Hepatic stellate cell (primary cell): ENCODE results near the gene FAM47E.

Experiments used
- DNase-seq: peaks from one replicate; pipeline ENCODE4 v3.0.0; 2011; ENCODE audit warnings: low spot score

FAM47E gene

DNA sequence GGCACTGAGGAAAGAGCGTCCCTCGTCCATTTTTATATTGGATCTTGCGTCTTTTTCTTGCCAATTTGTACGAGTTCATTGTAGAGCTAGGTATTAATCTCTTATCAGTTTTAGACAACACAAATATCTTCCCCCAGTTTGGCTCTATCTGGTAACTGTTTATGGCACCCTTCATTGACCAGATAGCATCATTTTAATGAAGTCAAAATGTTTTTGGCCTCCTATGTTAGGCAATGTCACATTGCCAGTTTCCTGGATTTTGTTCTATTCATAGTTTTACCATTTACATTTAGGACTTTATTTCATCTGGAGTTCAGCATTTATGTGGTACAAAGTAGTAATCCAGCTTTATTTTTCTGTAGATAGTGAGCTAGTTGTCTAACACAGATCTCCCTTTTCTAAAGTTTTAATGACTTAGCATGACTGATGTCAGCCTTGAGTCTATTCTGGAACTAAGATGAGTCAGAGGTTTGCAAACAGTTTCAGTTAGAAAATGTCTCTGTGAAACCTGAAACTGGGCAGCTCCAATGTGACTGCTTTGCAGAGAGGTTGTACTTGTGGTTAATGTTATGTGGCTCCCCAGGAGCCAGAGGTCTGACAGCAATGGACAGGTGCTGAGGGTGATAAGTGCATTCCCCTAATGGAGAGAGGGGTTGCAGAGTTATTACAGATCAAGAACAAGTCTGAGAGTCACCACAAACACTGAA, 49.7 kb downstream of the FAM47E start:
- DNase-seq = peak; percentile 58

DNA sequence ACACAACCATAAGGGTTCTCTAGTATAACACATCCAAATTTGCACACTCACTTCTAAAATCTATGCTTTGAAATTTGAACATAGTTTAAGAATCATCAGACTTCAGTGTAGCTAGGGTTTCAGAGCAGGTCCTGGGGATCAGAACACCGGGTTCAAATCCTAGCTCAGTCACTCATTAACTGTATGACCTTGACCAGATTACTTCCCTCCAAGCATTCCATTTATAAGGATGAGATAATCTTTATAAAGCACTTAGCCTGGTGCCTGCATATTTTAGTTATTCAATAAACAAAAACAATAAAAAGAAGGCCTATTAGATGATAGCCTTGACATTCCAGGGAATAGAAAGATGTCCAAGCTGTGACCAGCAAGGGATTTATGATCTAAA, 50.2 kb downstream of the FAM47E start:
- DNase-seq = no peak

DNA sequence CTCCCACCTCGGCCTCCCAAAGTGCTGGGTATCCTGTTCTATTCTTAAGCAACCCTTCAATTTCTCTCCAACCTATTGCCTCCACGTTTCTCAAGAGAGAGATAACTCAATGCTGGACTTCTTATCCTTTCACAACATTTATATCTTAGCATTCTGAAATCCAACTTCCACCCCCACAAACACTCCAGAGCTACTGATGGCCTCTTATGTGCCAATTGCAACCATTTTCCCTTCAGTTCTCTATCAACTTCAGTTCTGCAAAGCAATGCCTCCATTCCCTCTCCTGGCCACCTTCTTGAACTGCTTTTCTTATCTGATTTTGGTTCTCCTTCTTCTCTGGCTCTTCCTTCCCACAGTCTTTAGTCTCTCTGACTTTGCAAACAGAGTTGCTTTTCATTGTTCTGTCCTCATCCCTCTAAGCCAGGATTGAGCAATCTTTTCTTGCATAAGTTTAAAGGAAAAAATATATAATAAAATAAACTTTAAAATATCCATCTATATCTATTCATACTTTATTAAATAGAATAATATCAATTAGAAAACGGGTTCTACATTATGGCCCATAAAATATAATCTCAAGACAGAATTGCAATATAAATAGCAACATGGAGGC, 51.4 kb downstream of the FAM47E start:
- DNase-seq = no peak

DNA sequence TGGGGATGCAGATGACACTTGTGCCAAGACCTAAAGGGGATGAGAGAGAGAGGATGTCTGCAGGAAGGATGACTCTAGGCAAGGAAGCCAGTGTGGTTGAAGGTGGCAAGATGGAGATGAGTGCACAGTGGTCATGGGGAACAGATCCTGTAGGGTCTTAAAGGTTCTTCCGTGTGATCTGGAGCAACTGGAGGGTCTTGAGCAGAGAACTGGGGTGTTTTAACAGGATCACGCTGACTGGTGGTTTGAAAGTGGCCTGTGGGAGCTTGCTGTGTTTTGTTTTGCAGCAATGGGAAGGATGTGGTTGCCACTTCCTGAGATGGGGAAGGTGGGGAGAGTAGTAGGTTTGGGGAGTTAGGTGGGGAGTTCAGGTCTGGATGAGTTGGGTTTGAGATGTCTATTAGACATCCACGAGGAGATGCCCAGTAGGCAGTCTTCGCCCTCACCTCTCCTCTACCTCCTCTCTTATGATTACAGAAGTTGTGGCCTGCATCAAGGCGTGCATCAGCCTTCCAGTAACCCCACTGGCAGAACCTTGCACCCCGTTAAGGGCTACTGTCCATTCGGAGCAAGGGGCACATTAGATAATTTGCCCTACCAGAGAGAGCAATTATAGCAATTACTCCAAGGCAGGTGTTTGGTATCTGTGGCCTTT, 53.6 kb downstream of the FAM47E start:
- no peak for DNase-seq

DNA sequence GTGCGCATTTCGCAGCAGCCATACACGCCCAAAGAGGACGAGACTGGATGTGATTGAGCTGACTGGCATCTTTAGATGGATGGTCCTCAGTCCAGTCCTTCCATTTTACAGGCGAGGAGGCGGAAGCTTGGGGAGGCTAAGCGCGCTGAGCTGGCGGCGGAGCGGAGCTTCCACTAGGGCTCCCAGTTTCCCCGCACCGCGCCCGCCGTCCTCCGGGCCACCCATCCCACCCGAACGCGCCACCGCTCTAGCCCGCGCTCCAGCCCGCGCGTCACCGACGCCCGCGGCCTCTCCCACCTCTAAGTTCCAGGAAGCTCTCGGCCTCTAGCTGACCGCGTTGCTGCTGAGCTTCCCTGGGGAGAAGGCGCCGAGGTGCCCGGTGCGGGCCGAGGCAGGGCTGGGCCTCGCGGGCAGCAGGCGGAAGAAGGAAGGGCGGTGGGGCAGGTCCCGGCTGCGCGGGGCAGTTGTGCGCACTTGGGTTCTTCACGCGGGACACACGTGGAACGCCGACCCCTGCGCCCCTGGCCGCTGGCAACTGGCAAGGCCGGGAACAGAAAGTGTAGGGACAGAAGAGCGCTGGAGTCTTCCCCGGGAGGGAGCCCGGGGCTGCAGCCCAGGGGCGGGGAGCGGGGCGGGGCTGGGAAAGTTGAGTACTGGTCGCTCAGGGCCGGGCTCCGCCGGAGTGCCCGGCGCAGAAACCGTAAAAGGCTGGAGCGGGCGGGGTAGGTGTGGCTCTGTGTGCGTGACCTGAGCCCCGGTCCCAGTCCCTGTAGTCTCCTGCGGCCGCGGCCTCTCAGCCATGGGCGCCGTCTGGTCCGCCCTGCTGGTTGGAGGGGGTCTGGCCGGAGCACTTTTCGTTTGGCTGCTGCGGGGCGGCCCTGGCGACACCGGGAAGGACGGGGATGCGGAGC, 54.7 kb downstream of the FAM47E start, which contains the start of gene STBD1:
STBD1 (plus strand) TSS at position 763 of the 911 bp plus-strand sequence; CDS start at position 800, 37 bp downstream.
- DNase-seq = peak; percentile 73

DNA sequence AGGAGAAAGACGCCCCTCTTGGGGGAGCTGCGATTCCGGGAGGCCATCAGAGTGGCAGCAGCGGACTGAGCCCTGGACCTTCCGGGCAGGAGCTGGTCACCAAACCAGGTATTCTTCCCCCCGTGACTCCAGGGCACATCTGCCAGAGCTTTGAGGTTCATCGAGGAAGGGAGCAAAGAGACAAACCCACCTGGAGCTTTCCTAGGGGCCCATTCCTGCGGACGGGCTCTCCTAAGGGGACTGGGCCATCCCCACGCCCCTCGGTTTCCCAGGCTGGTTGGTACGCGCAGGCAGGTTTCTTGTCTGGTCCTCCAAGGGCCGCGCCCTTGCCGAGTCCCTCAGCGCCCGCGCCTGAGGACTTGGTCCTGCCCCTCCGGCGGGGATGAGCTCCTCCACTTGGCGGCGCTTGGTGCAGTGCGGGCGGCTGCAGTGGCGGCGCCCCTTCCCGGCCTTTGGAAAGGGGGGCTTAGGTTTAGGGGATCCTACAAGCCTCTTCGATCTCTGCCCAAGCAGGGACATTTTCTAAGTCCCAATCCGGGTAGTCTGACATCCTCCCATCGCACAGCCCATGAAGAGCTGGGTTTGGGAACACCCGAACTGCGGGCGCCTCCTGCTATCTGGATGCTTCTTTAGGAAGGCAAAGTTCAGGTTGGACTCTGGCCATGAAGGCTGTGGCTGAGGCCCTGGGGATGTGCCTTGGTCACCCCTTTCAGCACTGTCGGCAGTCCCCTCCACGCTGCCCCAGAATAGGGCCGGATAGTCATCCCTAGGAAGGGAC, 55.5 kb downstream of the FAM47E start:
- DNase-seq = peak; percentile 72

DNA sequence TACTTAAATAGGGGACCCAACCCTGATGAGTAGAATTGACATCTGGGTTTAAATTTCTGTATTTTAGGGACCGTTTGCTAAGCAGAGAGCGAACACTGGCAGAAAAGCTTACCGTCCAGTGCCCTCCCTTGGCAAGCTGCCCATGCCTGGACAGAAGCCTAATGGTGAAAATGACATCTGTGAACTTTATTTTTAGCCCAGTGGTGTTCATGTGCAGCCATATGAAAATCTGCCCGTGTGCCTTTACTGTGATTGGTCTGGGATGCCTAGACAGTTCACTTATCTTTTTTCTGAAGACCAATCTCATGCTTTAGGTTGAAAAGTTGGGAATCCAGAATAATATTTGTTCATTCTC, 56.1 kb downstream of the FAM47E start:
- peak; percentile 12 for DNase-seq

DNA sequence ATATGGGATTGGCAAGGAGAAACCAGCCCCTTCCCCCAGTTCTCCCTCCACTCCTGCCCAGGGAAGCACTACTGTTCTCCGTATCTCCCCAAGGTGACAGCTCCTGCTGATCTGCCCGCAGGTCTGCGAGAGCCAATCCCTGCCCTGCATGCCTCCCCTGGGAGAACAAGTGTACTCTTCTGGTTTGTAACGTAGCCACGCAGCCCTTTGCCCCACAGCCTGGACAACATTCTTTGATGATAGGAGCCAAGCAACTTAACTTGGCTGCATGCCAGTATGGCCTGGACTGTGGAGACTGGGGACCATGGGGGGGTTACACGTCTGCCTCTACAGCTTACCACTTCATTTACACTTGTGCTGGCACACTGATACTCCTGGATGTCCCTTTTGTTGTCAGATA, 57.0 kb downstream of the FAM47E start:
- DNase-seq = no peak

DNA sequence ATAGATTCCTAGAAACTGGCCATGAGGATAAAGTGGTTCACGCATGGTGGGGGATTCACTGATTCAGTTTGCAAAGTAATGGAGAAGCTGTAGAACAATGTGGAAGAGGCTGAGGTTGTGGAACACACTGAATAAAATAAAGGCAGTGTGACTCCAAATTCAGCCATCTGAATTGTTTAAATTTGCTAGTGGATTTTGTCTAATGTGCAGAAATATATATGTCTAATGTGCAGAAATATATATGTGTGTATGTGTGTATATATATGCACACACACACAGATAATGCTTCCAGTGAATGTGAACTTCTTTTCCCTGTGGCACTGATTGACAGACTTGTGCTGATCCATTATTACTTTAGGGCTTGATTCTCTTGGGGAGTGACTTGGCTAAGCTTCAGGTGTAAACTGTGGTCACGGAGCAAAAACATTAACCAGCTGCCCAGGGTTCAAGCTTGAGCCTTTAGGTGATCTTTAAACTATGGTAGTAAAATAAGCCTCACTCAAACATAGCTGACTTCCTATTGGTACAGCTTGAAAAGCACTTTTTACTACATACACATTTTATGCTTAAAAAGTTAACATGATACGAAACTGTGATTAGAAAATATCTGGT, 58.5 kb downstream of the FAM47E start:
- no peak for DNase-seq

DNA sequence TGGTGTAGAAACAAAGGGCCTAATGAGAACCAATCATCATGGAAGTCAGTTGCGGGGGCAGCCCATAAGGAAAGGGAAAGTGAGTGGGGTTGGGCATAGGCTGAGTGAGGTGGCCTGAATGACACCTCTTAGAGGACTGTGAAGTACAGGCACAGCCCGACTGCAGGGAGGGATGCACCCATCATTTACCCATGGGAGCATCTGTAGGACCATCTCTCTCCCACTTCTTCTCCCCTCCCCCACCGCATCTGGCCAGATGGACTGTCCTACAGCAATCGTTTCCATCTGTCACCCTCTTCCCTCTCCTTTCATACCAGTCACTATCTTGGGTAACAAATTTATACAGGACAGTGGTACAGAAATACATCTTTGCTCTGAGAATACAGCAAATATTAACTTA, 59.2 kb downstream of the FAM47E start:
- no peak for DNase-seq

DNA sequence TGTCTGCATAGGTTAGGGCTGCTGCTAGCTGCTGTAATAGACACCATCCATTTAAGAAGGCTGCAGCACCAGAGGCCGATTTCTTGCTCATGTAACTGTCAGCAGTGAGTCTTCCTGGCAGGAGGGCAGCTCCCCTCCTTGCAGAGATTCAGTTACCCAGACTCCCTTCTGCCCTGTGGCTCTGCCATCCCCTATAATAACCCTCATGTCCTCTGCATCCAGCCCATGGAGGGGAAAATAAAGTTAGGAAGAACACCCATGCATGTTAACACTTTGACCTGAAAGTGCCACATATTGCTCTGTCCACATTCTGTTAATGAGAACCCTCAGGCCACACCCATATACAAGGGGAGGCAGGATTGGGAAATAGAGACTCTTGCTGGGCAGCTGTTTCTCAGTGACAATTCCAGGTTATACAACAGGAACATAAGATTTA, 60.4 kb downstream of the FAM47E start:
- no peak for DNase-seq

DNA sequence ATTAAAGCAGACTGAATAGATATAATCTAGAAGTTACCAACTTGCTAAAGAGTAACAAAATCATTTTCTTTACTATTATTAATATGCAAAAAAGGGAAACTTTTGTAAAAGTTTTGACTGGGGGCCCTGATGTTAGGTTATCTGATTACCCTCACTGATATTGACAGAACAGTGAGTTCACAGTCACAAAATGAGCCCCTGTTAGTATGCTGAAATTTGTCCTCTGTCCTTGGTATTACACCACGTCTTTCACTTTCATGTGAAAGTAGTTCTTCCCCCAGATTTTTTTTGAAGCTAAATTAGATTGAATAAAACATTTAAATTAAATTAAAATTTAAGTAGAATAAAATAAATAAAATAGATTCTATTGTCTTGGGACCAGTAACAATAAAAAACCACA, 60.9 kb downstream of the FAM47E start:
- DNase-seq = no peak

DNA sequence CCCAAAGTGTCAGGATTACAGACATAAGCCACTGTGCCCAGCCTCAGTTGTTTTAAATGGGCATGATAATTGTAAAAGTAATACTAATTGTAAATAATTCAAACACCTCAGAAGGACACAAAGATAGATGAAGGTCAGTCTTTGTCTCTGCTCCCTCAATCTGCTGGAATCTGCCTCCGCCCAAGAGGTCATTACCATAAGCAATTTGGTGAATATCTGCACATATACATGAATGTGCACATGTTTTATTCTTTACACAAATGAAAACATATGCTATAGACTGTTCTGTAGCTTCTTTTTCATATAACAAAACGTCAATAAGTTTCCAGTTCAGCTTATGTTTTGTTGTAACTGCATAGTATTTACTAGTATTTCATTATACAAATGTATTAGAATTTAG, 62.0 kb downstream of the FAM47E start:
- no peak for DNase-seq

DNA sequence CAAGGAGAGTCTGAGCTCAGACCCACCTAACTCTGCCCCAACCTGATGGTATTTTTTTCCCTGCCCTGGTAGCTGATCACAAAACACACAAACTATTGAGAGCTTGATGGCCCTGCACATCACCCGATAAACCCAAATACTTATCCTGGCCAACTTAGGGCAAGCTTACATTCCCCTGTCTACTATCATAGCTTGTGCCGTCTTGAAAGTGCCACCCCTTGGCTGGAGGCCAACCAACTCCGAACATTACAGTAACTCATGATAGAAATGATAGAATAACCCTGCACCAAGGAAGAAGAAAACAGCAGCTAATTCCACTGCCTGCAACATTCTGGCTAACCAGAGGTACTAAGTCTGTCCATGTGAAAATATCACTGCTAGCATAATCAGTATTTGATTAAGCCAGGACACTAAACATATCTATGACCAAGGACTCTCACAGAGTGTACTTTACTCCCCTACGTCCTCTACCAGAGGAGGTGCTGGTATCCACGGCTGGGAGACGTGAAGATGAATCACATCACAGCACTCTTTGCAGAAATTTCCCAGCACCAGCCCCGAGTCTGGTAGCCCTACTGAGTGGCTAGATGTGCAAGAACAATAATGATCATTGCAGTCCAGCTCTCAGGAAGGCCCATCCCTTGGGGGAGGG, 63.9 kb downstream of the FAM47E start:
- no peak for DNase-seq

DNA sequence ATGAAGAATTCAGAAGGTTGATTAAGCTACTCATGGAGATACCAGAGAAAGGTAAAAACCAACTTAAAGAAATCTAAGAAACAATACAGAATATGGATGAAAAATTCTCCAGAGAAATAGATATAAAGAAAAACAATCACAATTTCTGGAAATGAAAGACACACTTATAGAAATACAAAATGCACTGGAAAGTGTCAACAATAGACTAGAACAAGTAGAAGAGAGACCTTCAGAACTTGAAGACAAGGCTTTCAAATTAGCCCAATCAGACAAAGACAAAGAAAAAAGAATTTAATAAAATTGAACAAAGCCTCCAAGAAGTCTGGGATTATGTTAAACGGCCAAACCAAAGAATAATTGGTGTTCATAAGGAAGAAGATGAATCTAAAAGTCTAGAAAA, 64.6 kb downstream of the FAM47E start:
- DNase-seq = no peak

DNA sequence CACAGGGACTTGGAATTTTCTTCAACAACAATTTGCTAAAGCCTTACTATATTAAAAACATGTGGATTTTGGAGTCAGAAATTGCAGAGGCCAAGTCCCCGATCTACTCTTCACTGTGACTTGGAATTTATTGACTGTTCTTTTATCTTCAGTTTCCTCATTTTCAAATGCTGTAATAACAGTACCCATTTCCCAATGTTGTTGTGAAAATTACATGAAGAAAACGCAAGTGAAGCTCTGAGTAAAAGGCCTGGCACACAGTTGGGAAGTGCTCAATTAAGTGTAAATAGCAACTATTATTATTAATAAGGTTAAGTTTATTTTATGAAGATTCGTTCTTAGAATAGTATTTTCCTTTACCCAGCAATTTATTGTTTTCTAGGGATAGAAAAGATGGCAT, 70.7 kb downstream of the FAM47E start:
- no peak for DNase-seq

DNA sequence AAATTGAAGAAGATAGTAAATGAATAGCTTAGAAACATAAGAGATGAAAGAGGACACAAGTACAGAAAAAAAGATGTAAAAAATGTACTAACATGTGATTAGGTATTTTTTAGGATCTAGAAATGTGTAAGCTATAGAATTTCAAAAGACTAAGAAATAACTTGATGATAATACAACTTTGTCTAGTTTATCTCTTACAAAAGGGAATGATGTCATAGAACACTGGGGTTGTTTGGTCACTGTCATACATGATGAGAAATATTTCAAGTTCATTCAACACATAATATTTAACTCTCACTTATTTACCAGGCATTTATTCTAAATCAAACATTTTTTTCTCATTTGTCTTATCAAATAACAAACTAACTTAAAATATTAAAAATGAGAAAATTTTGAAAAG, 73.6 kb downstream of the FAM47E start:
- no peak for DNase-seq

DNA sequence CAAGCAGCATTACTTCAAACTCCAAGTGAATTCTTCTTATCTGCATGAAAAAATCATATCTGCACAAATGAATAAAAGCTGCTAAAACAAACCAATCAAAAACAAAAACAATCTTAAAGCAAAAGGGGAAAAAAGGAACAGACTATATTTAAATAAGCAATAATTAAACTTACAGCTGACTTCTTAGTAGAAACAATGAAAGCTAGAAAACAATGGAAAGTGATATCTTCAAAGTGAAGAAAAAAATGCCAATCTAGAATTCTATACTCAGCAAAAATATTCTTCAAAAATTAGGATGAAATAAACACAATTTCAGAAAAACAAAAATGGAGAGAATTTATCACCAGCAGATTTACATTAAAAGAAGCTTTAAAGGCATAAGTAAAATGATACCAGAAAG, 75.0 kb downstream of the FAM47E start:
- no peak for DNase-seq
